ENCODE results near the gene TUBB2B. TPM values are rescaled to one million over a fixed set of nuclear protein-coding genes. Genes with fewer than 3 reads are reported as not detected.

The TUBB2B gene
- polyA plus RNA-seq, 2 of the 4 experiments (the other 2 are of a cell fraction): 10.8 to 18.0 TPM

- ChIA-PET CTCF (interaction anchor here (0.6 to 1.1 kb wide), 3 partner anchors 10 to 93 kb away, joined by 3 to 5 read pairs (median 4); no protein-coding TSS in a partner anchor), POLR2A (interaction anchor here (1.5 kb wide), 1 partner anchor 17 kb away, joined by 4 read pairs; no protein-coding TSS in a partner anchor)
- H3K4me2 ChIP-seq: peak overlapping the region; percentile 96
- peak overlapping the region; percentile 72 to 89 for H3K27ac ChIP-seq
- ATAC-seq: peak in 1 of 2 experiments; percentile 35; a peak in 3 of 6 replicates
- no peak for FAIRE-seq
- WGBS (ENCODE audit: missing lambda C conversion rate): 3% methylated on average over 12 of the region's 54 CpGs
- peak overlapping the region; percentile 63 for H3K4me3 ChIP-seq
- no peaks in the 10 kb centered on the region for H3K9me3 ChIP-seq
- no peak for DNase-seq (ENCODE audit: low read depth in 1 of 2, low spot score in 1 of 2)
- TF ChIP-seq HOXB13 (CRISPR knock-in tag; IDR thresholded peaks at IDR 0.05; ENCODE audit: low read depth): no peak
- TF ChIP-seq USF2 (IDR thresholded peaks at IDR 0.05): no peak
- no peak for TF ChIP-seq HDAC2 (IDR thresholded peaks at IDR 0.05)
- TF ChIP-seq PHF8 (IDR thresholded peaks at IDR 0.05; ENCODE audit: borderline replicate concordance, low read depth): no peak
- TF ChIP-seq SMC3 (IDR thresholded peaks at IDR 0.05): no peak
- TF ChIP-seq REST (IDR thresholded peaks at IDR 0.05): no peak
- TF ChIP-seq MAX (IDR thresholded peaks at IDR 0.05): peak; percentile 78
- TF ChIP-seq POLR2AphosphoS2 (conservative IDR thresholded peaks at IDR 0.05; ENCODE audit: low read length): no peak
- TF ChIP-seq E2F6 (IDR thresholded peaks at IDR 0.05; ENCODE audit: borderline replicate concordance, low read depth): peak; percentile 77; the same call in 1 of the 2 replicates
- TF ChIP-seq BHLHE40 (IDR thresholded peaks at IDR 0.05; ENCODE audit: low read depth, low read length): no peak
- no peak for TF ChIP-seq JUNB (IDR thresholded peaks at IDR 0.05)
- no peak for TF ChIP-seq EHMT2 (IDR thresholded peaks at IDR 0.05; ENCODE audit: low read depth)
- TF ChIP-seq NPAS2 (CRISPR knock-in tag; IDR thresholded peaks at IDR 0.05; ENCODE audit: borderline replicate concordance): no peak
- TF ChIP-seq CTCF (IDR thresholded peaks at IDR 0.05): no peak
- TF ChIP-seq ELK1 (IDR thresholded peaks at IDR 0.05; ENCODE audit: low read depth, low read length): no peak
- TF ChIP-seq RNF2 (IDR thresholded peaks at IDR 0.05; ENCODE audit: borderline replicate concordance, low read depth): no peak
- H3K4me1 ChIP-seq: peaks cover 11% of the 10 kb centered on the region; the same call in 2 of the 3 replicates
Observed at GRCh38 chr6:3226481-3227362, 731 bp downstream of the TUBB2B start.

All from A549 (cell line).